ENCODE results near the gene RSAD1. TPM values are rescaled to one million over a fixed set of nuclear protein-coding genes. Genes with fewer than 3 reads are reported as not detected.

RSAD1 gene
- total and polyA plus RNA-seq, 2 donors (not counting 3 experiments of a cell fraction or from before 2014, with no cell fraction given), result 20.3 to 35.5 TPM

- peaks cover 9% of the 10 kb centered on the region for H3K4me1 ChIP-seq (ENCODE audit: control insufficient read depth, extremely low read depth, insufficient read depth, low read length)
- dilution Hi-C loops (cut with MboI; ENCODE audit: extremely low pct_ligation_motif_present, low sequenced_read_pairs), result no loop called here
- FAIRE-seq, result no peak
These were observed 41.8 kb downstream of the RSAD1 start for GRCh38 chr17:50520483-50520882.

More at GRCh38 chr17:50520483-50520882, 41.8 kb downstream of the RSAD1 start:
- no peak for DNase-seq (ENCODE audit: low read depth, low spot score)
- POLR2A ChIA-PET, result no interaction called here
- H4K20me1 ChIP-seq (replicated peaks; ENCODE audit: control insufficient read depth, extremely low read depth, insufficient read depth, low read length), result no peaks in the 10 kb centered on the region
- H3K9me3 ChIP-seq (replicated peaks; ENCODE audit: control insufficient read depth, insufficient read depth, low read length), result no peaks in the 10 kb centered on the region
- no peak overlapping the region for H3K4me3 ChIP-seq (replicated peaks in 1 of 3; ENCODE audit: insufficient read depth in 1 of 3, low read depth in 1 of 3, low read length in 3 of 3)
- no peaks in the 10 kb centered on the region for H3K27me3 ChIP-seq (ENCODE audit: control insufficient read depth in 2 of 2, insufficient read depth in 2 of 2, low read length in 2 of 2)
- CTCF ChIA-PET, result interaction anchor here (0.9 to 1.2 kb wide), 3 partner anchors 9 to 262 kb away, joined by 3 to 4 read pairs (median 4); no protein-coding TSS in a partner anchor
- H3K9me1 ChIP-seq (replicated peaks; ENCODE audit: control insufficient read depth, extremely low read depth, insufficient read depth, low read length), result no peaks in the 10 kb centered on the region
- H3K9ac ChIP-seq (replicated peaks; ENCODE audit: extremely low read depth, insufficient read depth, low read length), result no peak overlapping the region
- TF ChIP-seq EZH2 (IDR thresholded peaks at IDR 0.05; ENCODE audit: borderline replicate concordance, low read depth, low read length, severe bottlenecking), result no peak
- TF ChIP-seq POLR2A (IDR thresholded peaks at IDR 0.05; ENCODE audit: low read depth, low read length), result no peak
- no peak for TF ChIP-seq MAX (IDR thresholded peaks at IDR 0.05; ENCODE audit: insufficient read depth, insufficient read length)
- no peak for TF ChIP-seq FOS (IDR thresholded peaks at IDR 0.05; ENCODE audit: borderline replicate concordance, insufficient read depth, low read length)
- TF ChIP-seq CTCF (IDR thresholded peaks at IDR 0.05; ENCODE audit: extremely low read depth in 1 of 2, insufficient read depth in 1 of 2, low read depth in 1 of 2, low read length in 2 of 2), result no peak
- TF ChIP-seq GATA2 (IDR thresholded peaks at IDR 0.05; ENCODE audit: insufficient read depth, insufficient read length, low read depth, low read length), result no peak
- no peak for TF ChIP-seq MYC (IDR thresholded peaks at IDR 0.05; ENCODE audit: low read depth, low read length)
- TF ChIP-seq POLR2AphosphoS5 (IDR thresholded peaks at IDR 0.05; ENCODE audit: insufficient read depth, low read depth, low read length), result no peak
- no peak for TF ChIP-seq JUN (IDR thresholded peaks at IDR 0.05; ENCODE audit: borderline replicate concordance, insufficient read depth, insufficient read length, low read depth)
- no peaks in the 10 kb centered on the region for H3K79me2 ChIP-seq (ENCODE audit: control insufficient read depth, insufficient read depth, low read length)
- intact Hi-C loops (cut with micrococcal nuclease), result no loop called here
- no peaks in the 10 kb centered on the region for H3K36me3 ChIP-seq (ENCODE audit: control insufficient read depth in 2 of 2, extremely low read depth in 1 of 2, insufficient read depth in 2 of 2, low read length in 2 of 2)
- no peak overlapping the region for H3K4me2 ChIP-seq (ENCODE audit: insufficient read depth, low read length)
- no peak overlapping the region for H2AFZ ChIP-seq (ENCODE audit: low read depth, low read length)
- H3K27ac ChIP-seq (ENCODE audit: insufficient read depth, low read depth, low read length), result no peak overlapping the region
- no TSS peak for BruUV-seq (replicated peaks)
